ENCODE results near the gene RFWD3.

DNA sequence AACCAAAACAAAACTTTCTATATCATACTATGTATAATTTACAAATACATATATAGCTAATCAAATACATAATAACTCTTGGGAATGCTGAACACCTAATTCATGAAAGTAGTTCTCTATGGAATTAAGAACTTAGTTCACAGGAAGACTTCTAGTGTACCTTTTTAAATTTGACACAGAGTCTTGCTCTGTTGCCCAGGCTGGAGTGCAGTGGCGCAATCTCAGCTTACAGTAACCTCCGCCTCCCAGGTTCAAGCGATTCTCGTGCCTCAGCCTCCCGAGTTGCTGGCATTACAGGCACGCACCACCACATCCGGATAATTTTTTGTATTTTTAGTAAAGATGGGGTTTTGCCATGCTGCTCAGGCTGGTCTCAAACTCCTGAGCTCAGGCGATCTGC is 24.7 kb downstream of the RFWD3 start:
- TF ChIP-seq, protein P1, sequence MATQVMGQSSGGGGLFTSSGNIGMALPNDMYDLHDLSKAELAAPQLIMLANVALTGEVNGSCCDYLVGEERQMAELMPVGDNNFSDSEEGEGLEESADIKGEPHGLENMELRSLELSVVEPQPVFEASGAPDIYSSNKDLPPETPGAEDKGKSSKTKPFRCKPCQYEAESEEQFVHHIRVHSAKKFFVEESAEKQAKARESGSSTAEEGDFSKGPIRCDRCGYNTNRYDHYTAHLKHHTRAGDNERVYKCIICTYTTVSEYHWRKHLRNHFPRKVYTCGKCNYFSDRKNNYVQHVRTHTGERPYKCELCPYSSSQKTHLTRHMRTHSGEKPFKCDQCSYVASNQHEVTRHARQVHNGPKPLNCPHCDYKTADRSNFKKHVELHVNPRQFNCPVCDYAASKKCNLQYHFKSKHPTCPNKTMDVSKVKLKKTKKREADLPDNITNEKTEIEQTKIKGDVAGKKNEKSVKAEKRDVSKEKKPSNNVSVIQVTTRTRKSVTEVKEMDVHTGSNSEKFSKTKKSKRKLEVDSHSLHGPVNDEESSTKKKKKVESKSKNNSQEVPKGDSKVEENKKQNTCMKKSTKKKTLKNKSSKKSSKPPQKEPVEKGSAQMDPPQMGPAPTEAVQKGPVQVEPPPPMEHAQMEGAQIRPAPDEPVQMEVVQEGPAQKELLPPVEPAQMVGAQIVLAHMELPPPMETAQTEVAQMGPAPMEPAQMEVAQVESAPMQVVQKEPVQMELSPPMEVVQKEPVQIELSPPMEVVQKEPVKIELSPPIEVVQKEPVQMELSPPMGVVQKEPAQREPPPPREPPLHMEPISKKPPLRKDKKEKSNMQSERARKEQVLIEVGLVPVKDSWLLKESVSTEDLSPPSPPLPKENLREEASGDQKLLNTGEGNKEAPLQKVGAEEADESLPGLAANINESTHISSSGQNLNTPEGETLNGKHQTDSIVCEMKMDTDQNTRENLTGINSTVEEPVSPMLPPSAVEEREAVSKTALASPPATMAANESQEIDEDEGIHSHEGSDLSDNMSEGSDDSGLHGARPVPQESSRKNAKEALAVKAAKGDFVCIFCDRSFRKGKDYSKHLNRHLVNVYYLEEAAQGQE (IDR thresholded peaks at IDR 0.05; ENCODE audit: insufficient read depth in 1 of 2, low read depth in 2 of 2, low read length in 1 of 2) = no peak
- TF ChIP-seq CTCF (IDR thresholded peaks at IDR 0.05) (no peak), POLR2AphosphoS5 (IDR thresholded peaks at IDR 0.05; ENCODE audit: low read depth, low read length) (no peak), SIN3A (IDR thresholded peaks at IDR 0.05; ENCODE audit: borderline replicate concordance, insufficient read depth, low read depth, low read length) (no peak), TCF7L2 (IDR thresholded peaks at IDR 0.05; ENCODE audit: low read depth, low read length) (no peak)

Data from Panc1 (cell line).